BJ (cell line): ENCODE data around the gene INHBE. TPM values are rescaled to one million over a fixed set of nuclear protein-coding genes. Genes with fewer than 3 reads are reported as not detected.

Experiments
- CTCF ChIA-PET: fragments of 350-600 bp; formaldehyde crosslinking; extraction: SDS; loops from one replicate; lab custom pipeline; 2021; ENCODE audit warnings: antibody characterized with exemption, inconsistent platforms; lab: Yijun Ruan, JAX
- POLR2A ChIA-PET: fragments of 300-600 bp; sonication (Branson Sonifier 250); formaldehyde crosslinking; extraction: SDS; loops from one replicate; lab custom pipeline; 2021; ENCODE audit warnings: antibody characterized with exemption; lab: Charles Lee
- DNase-seq: peaks from one replicate; pipeline ENCODE4 v3.0.0-alpha.2; 2011; ENCODE audit warnings: low read depth
- H3K27me3 ChIP-seq: 2 replicates; pipeline ENCODE4 v1.6.0; 2011; ENCODE audit warnings: low read length; ENCODE audit not compliant: control insufficient read depth, insufficient read depth
- H3K36me3 ChIP-seq: 2 replicates; pipeline ENCODE4 v1.5.1; 2011; ENCODE audit warnings: low read length; ENCODE audit not compliant: control insufficient read depth, insufficient read depth
- H3K4me3 ChIP-seq: 2 replicates; pipeline ENCODE4 v1.5.1; 2011; ENCODE audit warnings: low read depth, mild to moderate bottlenecking, control low read depth, low read length
- CTCF ChIP-seq: IDR thresholded peaks from 2 replicates; pipeline ENCODE4 v1.5.1; 2011; ENCODE audit warnings: low read depth, mild to moderate bottlenecking, control low read depth, inconsistent platforms, low read length, moderate library complexity; ENCODE audit not compliant: insufficient read depth
- polyA plus RNA-seq: library from polyadenylated mRNA; depleted of rRNA; stranded (reverse); fragments of >200 nt; gene quantifications from 2 replicates; pipeline ENCODE4 v1.2.3, GENCODE V29; 2011

Gene INHBE
- polyA plus RNA-seq, 1 experiment: 23.9 TPM

- Histone ChIP-seq H3K36me3 (no peaks in the 10 kb centered on the region), H3K27me3 (peaks cover 41% of the 10 kb centered on the region), H3K4me3 (no peak overlapping the region)
- TF ChIP-seq CTCF: no peak
- ChIA-PET POLR2A (no interaction called here), CTCF (interaction anchor here (0.7 to 3.1 kb wide), 7 partner anchors 9 to 235 kb away, joined by 3 to 38 read pairs (median 5); partner anchors contain the start of gene GLI1)
- DNase-seq: no peak
Measured at GRCh38 chr12:57474430-57474829, 19.3 kb downstream of the INHBE start.

DNA sequence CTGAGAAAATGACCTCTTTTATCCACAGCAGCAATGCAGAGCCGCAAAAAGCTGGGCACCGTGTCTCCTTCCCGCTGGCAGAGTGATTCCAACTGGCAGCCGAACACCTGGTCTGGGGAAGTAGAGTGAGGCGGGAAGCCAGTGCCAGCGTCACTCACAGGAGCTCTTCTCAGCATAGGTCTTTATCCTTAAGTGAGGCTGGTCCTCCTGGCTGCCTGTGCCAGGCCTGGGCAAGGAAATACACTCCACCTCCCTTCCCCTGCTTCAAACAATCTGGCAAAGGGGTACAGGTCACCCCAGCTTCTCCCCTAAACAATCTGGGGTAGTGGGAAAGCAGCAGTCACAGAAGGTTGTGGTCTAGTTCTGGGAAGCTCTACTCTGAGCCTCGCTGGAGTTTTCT lies 19.8 kb downstream of the INHBE start:
- DNase-seq: no peak
- H3K36me3 ChIP-seq: no peaks in the 10 kb centered on the region
- POLR2A ChIA-PET: no interaction called here
- peaks cover 41% of the 10 kb centered on the region for H3K27me3 ChIP-seq
- CTCF ChIA-PET: interaction anchor here (1.0 to 3.1 kb wide), 8 partner anchors 9 to 235 kb away, joined by 3 to 38 read pairs (median 6); partner anchors contain the start of gene GLI1
- H3K4me3 ChIP-seq: no peak overlapping the region
- no peak for TF ChIP-seq CTCF

DNA sequence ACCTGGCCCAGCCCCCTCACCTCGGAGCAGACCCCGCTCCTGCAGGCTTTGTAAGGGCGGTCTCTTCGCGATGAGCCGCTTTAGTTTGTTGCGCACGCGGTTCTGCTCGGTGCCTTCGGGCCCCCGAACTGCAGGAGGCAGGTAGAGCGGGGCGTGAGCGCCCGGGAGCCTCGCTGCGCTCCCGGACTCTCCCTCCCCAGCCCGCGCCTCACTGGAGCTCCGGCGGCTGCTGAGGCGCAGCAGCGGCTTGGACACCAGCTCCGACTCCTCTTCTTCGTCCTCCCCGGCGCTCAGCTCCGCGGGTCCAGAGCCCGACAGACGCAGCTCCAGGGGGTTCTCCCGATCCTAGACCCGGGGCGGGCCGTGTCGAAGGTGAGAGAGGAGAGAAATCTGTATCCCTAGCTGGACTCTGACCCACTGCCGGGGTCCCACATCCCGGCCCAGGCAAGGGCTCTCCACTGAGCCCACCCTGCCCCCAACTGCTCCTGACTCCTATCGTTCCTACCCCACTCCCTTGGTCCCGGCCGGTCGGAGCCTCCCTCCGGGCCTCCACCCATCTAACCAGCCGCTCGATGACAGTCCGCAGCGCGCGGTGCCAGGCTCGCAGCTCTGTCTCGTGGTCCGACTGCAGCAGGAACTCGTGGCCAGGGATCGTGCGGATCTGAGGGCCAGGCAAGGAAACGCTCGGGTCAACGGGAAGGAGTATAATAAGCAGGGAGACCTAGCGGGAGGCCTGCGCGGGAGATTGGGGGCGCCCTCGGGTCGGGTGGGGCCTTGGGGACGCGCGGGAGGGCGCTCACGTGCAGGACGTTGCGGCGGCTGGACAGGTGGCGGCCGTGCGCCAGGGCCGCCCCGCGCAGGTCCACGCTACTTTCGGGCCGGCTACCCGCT lies 20.4 kb downstream of the INHBE start:
- Histone ChIP-seq H3K4me3 (peak overlapping the region; percentile 18), H3K27me3 (peaks cover 41% of the 10 kb centered on the region), H3K36me3 (no peaks in the 10 kb centered on the region)
- no peak for DNase-seq
- POLR2A ChIA-PET: interaction anchor here (0.6 kb wide), 1 partner anchor 8 kb away, joined by 4 read pairs; no protein-coding TSS in a partner anchor
- CTCF ChIA-PET: interaction anchor here (0.9 to 3.1 kb wide), 9 partner anchors 10 to 236 kb away, joined by 3 to 38 read pairs (median 5); partner anchors contain the start of gene GLI1
- no peak for TF ChIP-seq CTCF

GRCh38 chr12:57476162-57476992 lies 21.3 kb downstream of the INHBE start:
- peaks cover 41% of the 10 kb centered on the region for H3K27me3 ChIP-seq
- DNase-seq: no peak
- ChIA-PET POLR2A (no interaction called here), CTCF (interaction anchor here (0.9 to 3.1 kb wide), 6 partner anchors 11 to 191 kb away, joined by 3 to 38 read pairs (median 7); partner anchors contain the start of gene GLI1)
- TF ChIP-seq CTCF: peak; percentile 22; the same call in 1 of the 2 replicates
- peak overlapping the region; percentile 18; the same call in 1 of the 2 replicates for H3K4me3 ChIP-seq
- H3K36me3 ChIP-seq: no peaks in the 10 kb centered on the region
